Neural cell (in vitro differentiated cells): ENCODE results near the gene FHIT.

ENCODE experiments used
- CTCF ChIP-seq: fragments of 450-650 bp; IDR thresholded peaks from 2 replicates; pipeline ENCODE4 v1.5.1; 2014; ENCODE audit warnings: antibody characterized with exemption, mild to moderate bottlenecking, moderate library complexity; ENCODE audit not compliant: poor library complexity, severe bottlenecking
- RAD21 ChIP-seq: fragments of 450-650 bp; conservative IDR thresholded peaks from 2 replicates; pipeline ENCODE4 v1.6.1; 2014; ENCODE audit warnings: antibody characterized with exemption, mild to moderate bottlenecking, moderate library complexity

GRCh38 chr3:60650171-60650570 lies 601.1 kb downstream of the FHIT start:
- TF ChIP-seq CTCF (no peak), RAD21 (no peak)
